Kidney (tissue), 14 donors: ENCODE measurements around the gene STK33. TPM values are rescaled to one million over a fixed set of nuclear protein-coding genes. Genes with fewer than 3 reads are reported as not detected.

Experiments
- DNase-seq, 5 donors: peaks; one replicate each; pipeline ENCODE4 v3.0.0-alpha.2; 2013 to 2020
- FAIRE-seq: peaks from 2 replicates; lab custom pipeline; 2012; peaks lifted over from hg19 to GRCh38; lab: Jason Lieb, UNC
- H3K27ac ChIP-seq, 2 donors: one replicate each; pipeline ENCODE4 v1.7.0; 2013; ENCODE audit warnings: low read depth in 2 of 2, low read length in 2 of 2, inconsistent platforms in 1 of 2
- H3K27me3 ChIP-seq: one replicate; pipeline ENCODE4 v1.7.1; 2013; ENCODE audit warnings: low read length, inconsistent platforms; ENCODE audit not compliant: control insufficient read depth, insufficient read depth
- H3K36me3 ChIP-seq, 3 donors: one replicate each; pipeline versions ENCODE4 v1.7.0 to v1.7.1; 2013; ENCODE audit warnings: low read length in 3 of 3, control low read depth in 1 of 3, inconsistent platforms in 1 of 3; ENCODE audit not compliant: insufficient read depth in 3 of 3, control insufficient read depth in 2 of 3
- H3K4me1 ChIP-seq, 3 donors: one replicate each; pipeline versions ENCODE4 v1.7.0 to v1.7.1; 2013; ENCODE audit warnings: low read length in 3 of 3, inconsistent platforms in 1 of 3, low read depth in 1 of 3; ENCODE audit not compliant: control insufficient read depth in 2 of 3, insufficient read depth in 2 of 3
- H3K4me3 ChIP-seq, 3 donors: one replicate each; pipeline versions ENCODE4 v1.7.0 to v1.8.1; 2013; ENCODE audit warnings: low read length in 3 of 3, control low read depth in 1 of 3, inconsistent platforms in 1 of 3
- H3K9ac ChIP-seq, 3 donors: one replicate each; pipeline versions ENCODE4 v1.7.0 to v1.7.1; 2013; ENCODE audit warnings: low read length in 3 of 3, control low read depth in 1 of 3, inconsistent platforms in 1 of 3
- H3K9me3 ChIP-seq, 3 donors: one replicate each; pipeline versions ENCODE4 v1.7.0 to v1.7.1; 2013; ENCODE audit warnings: low read length in 3 of 3, control low read depth in 1 of 3, inconsistent platforms in 1 of 3; ENCODE audit not compliant: control insufficient read depth in 2 of 3, insufficient read depth in 1 of 3
- intact Hi-C: fragments of 100-400 bp; cut with DNase I; formaldehyde crosslinking; loops from one replicate; pipeline ENCODE4 v1.11.1; 2022
- polyA plus RNA-seq: library from polyadenylated mRNA; stranded (reverse); fragments of 350-450 nt; fragmentation: Illumina TruSeq; extraction: RNeasy Lipid Tissue Mini Kit (QIAGEN cat#74804); gene quantifications from one replicate; pipeline ENCODE4 v1.2.3, GENCODE V29; 2014; ENCODE audit warnings: low read depth, low replicate concordance; ENCODE audit not compliant: insufficient read depth
- total RNA-seq: library from RNA; stranded (reverse); fragmentation: NEBNext Ultra II Directional; extraction: Animal tissue kit (Norgen Biotek cat#: 25700); gene quantifications from one replicate; pipeline ENCODE4 v1.2.1, GENCODE V29; 2021
- TF ChIP-seq, protein P1 (sequence below): IDR thresholded peaks from 3 replicates; pipeline ENCODE4 v1.5.1; 2012; ENCODE audit warnings: mild to moderate bottlenecking, moderate library complexity, borderline replicate concordance; ENCODE audit not compliant: insufficient read depth; ENCODE audit errors: extremely low read depth
- donor health status: control.
- donor health status: control.
- donor health status: control.
- donor health status: control.
- donor health status: control.
- donor health status: DM: yes; HTN: yes; CAD: no.
- donor health status: Normal renal cell carcinoma (clear cell type).

The STK33 gene
- total and polyA plus RNA-seq, 2 donors from 2014 or later: 11.9 to 19.3 TPM

DNA sequence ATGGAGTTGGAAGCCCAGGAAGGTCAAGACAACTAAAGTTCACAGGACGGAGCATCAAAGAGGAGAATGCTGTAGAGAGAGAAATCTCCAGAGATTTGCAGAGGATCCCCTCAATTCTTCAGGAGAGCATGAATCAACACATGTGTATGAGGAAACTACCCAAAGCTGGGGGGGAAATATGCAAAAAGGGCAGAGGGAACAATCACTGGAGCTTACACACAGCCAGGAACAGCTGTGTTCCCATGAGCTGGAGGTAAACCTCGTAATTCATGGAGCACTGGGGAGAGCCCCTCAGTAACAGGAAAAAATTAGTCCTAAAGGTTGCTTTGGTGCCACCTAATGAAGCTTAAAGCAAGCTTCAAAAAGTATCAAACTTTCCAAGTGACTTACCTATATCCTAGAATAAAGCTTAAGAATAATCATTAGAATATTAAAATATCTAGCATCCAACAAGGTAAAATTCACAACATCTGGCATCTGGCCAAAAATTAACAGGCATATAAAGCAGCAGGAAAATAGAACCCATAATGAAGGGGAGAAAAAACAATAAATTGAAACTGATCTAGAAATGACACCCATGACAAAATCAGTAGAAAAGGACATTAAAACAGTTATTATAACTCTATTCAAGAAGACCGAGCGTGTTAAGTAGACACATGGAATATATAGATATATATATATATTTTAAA lies 134.2 kb downstream of the STK33 start:
- no peaks in the 10 kb centered on the region for H3K4me1 ChIP-seq
- DNase-seq: no peak
- no peaks in the 10 kb centered on the region for H3K27me3 ChIP-seq
- H3K4me3 ChIP-seq: no peak overlapping the region
- FAIRE-seq: no peak
- TF ChIP-seq, protein P1, sequence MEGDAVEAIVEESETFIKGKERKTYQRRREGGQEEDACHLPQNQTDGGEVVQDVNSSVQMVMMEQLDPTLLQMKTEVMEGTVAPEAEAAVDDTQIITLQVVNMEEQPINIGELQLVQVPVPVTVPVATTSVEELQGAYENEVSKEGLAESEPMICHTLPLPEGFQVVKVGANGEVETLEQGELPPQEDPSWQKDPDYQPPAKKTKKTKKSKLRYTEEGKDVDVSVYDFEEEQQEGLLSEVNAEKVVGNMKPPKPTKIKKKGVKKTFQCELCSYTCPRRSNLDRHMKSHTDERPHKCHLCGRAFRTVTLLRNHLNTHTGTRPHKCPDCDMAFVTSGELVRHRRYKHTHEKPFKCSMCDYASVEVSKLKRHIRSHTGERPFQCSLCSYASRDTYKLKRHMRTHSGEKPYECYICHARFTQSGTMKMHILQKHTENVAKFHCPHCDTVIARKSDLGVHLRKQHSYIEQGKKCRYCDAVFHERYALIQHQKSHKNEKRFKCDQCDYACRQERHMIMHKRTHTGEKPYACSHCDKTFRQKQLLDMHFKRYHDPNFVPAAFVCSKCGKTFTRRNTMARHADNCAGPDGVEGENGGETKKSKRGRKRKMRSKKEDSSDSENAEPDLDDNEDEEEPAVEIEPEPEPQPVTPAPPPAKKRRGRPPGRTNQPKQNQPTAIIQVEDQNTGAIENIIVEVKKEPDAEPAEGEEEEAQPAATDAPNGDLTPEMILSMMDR: no peak
- intact Hi-C loops: no loop called here
- H3K9me3 ChIP-seq: no peaks in the 10 kb centered on the region
- H3K9ac ChIP-seq: no peak overlapping the region
- H3K36me3 ChIP-seq: peaks cover 0 to 2% (median 0%) of the 10 kb centered on the region in 3 donors
- H3K27ac ChIP-seq: no peak overlapping the region

DNA sequence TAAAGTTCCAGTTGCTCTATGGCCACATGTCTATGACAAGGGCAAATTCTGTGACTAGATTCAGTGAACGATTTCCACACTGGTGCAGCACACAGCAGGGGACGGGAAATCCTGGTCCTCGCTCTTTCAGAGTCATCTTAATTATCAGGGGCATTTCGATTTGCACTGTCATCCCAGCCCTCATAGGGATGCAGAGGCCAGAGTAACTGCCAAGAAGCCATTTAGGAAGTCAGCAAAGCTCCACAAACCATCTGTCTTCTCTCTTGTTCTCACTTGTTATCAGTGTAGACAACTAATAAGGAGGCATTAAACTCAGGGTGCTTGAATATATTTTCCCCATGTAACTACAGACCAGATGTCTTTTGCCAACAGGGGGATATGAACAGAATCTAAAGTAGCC lies 151.7 kb downstream of the STK33 start:
- Histone ChIP-seq H3K27ac (no peak overlapping the region), H3K9ac (no peak overlapping the region), H3K4me1 (no peaks in the 10 kb centered on the region), H3K36me3 (no peaks in the 10 kb centered on the region), H3K27me3 (no peaks in the 10 kb centered on the region), H3K9me3 (no peaks in the 10 kb centered on the region), H3K4me3 (no peak overlapping the region)
- no peak for DNase-seq
- FAIRE-seq: no peak
- intact Hi-C loops: no loop called here
- TF ChIP-seq, protein P1: no peak

DNA sequence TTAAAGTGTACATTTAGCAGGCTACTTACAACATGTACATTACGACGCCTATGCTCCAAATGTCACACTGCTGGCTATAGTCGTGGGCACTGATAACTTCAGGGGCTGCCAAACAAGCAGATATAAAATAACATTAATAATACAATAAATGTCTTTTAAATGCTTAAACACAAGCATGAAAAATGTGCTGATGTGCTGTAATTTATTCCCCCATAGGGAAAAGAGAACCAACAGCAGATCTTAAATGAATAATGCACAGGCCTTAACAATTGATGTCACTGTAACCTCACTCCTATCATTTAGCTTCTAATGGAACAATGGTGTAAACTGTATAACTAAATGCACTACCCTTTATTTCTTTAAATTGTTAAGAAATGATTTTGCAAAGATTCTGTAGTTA lies 153.4 kb downstream of the STK33 start:
- H3K4me3 ChIP-seq: no peak overlapping the region
- H3K36me3 ChIP-seq: no peaks in the 10 kb centered on the region
- no peaks in the 10 kb centered on the region for H3K9me3 ChIP-seq
- TF ChIP-seq, protein P1: no peak
- no peaks in the 10 kb centered on the region for H3K4me1 ChIP-seq
- H3K9ac ChIP-seq: no peak overlapping the region
- H3K27me3 ChIP-seq: no peaks in the 10 kb centered on the region
- H3K27ac ChIP-seq: no peak overlapping the region
- intact Hi-C loops: no loop called here
- DNase-seq: no peak
- FAIRE-seq: no peak
